PFSK-1 (cell line): ENCODE data around the gene RPN1.

ENCODE experiments used
- FOXP2 ChIP-seq: optimal IDR thresholded peaks from 2 replicates; pipeline ENCODE3; 2011; ENCODE audit warnings: borderline replicate concordance, control low read depth, inconsistent platforms; ENCODE audit not compliant: insufficient read depth; ENCODE audit errors: extremely low read length, extremely low read depth
- POLR2AphosphoS5 ChIP-seq: IDR thresholded peaks from 2 replicates; pipeline ENCODE4 v1.6.1; 2012; ENCODE audit warnings: low read depth, mild to moderate bottlenecking, control low read depth, low read length, moderate library complexity
- SIN3A ChIP-seq: IDR thresholded peaks from 2 replicates; pipeline ENCODE4 v1.6.1; 2012; ENCODE audit warnings: mild to moderate bottlenecking, low read length, moderate library complexity, borderline replicate concordance; ENCODE audit not compliant: insufficient read depth
- TAF1 ChIP-seq: IDR thresholded peaks from 2 replicates; pipeline ENCODE4 v1.6.1; 2012; ENCODE audit warnings: low read length, control low read depth, borderline replicate concordance; ENCODE audit not compliant: insufficient read depth
- TF ChIP-seq, protein P1 (sequence below), 2 experiments: IDR thresholded peaks; 2 replicates each; pipeline versions ENCODE4 v1.6.1 to v1.8.0; 2011 to 2012; ENCODE audit warnings: low read depth in 2 of 2, low read length in 2 of 2, control low read depth in 1 of 2, inconsistent platforms in 1 of 2, mild to moderate bottlenecking in 1 of 2, moderate library complexity in 1 of 2; ENCODE audit not compliant: insufficient read depth in 1 of 2

The RPN1 gene

DNA sequence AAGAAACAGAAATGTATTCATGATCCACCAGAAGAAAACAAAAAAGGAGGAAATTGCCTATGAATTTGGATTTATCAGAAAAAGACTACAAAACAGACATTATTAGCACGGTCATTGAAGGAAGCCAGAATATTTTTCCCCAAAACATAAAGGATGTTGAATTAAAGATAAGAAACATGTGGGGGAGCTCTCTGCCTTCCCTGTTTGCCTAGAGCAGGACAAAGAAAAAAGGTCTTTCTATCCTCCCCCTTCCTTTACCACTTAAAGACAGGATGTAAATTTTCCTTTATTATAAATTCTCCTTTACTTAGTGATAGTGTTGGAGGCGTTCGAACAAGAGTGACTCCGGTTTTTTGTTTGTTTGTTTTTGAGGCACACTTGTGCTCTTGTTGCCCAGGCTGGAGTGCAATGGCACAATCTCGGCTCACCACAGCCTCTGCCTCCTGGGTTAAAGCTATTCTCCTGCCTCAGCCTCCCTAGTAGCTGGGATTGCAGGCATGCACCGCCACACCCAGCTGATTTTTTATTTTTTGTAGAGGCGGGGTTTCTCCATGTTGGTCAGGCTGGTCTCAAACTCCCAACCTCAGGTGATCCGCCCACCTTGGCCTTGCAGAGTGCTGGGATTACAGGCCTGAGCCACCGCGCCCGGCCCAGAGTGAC lies 14.9 kb upstream of the RPN1 start:
- TF ChIP-seq FOXP2 = no peak
- no peak for TF ChIP-seq TAF1
- TF ChIP-seq, protein P1, sequence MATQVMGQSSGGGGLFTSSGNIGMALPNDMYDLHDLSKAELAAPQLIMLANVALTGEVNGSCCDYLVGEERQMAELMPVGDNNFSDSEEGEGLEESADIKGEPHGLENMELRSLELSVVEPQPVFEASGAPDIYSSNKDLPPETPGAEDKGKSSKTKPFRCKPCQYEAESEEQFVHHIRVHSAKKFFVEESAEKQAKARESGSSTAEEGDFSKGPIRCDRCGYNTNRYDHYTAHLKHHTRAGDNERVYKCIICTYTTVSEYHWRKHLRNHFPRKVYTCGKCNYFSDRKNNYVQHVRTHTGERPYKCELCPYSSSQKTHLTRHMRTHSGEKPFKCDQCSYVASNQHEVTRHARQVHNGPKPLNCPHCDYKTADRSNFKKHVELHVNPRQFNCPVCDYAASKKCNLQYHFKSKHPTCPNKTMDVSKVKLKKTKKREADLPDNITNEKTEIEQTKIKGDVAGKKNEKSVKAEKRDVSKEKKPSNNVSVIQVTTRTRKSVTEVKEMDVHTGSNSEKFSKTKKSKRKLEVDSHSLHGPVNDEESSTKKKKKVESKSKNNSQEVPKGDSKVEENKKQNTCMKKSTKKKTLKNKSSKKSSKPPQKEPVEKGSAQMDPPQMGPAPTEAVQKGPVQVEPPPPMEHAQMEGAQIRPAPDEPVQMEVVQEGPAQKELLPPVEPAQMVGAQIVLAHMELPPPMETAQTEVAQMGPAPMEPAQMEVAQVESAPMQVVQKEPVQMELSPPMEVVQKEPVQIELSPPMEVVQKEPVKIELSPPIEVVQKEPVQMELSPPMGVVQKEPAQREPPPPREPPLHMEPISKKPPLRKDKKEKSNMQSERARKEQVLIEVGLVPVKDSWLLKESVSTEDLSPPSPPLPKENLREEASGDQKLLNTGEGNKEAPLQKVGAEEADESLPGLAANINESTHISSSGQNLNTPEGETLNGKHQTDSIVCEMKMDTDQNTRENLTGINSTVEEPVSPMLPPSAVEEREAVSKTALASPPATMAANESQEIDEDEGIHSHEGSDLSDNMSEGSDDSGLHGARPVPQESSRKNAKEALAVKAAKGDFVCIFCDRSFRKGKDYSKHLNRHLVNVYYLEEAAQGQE (IDR thresholded peaks at IDR 0.05; ENCODE audit: insufficient read depth in 1 of 2, low read depth in 2 of 2, low read length in 2 of 2) = no peak

DNA sequence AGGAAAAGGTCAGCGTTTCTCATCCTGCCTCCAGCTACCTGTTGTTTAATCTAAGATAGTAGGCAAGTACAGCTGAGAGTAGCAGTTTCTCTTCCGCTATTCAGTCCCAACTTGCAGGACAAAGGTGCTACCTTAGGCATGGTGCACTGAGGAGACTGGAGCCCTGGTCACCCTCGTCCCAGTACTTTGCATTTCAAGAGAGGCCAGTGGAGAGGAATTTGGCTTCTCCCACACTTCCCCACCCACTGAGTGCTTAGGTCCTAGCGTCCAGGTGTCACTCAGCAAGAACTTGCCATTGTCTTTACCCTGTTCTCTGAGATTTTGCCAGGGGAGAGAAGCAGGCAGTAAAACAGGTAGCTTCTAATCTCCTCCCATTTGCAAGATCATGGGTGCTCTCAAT lies 12.5 kb upstream of the RPN1 start:
- no peak for TF ChIP-seq SIN3A
- TF ChIP-seq, protein P1 (IDR thresholded peaks at IDR 0.05; ENCODE audit: insufficient read depth in 1 of 2, low read depth in 2 of 2, low read length in 2 of 2) = no peak
- TF ChIP-seq FOXP2 = no peak
- no peak for TF ChIP-seq POLR2AphosphoS5
- TF ChIP-seq TAF1 = no peak

DNA sequence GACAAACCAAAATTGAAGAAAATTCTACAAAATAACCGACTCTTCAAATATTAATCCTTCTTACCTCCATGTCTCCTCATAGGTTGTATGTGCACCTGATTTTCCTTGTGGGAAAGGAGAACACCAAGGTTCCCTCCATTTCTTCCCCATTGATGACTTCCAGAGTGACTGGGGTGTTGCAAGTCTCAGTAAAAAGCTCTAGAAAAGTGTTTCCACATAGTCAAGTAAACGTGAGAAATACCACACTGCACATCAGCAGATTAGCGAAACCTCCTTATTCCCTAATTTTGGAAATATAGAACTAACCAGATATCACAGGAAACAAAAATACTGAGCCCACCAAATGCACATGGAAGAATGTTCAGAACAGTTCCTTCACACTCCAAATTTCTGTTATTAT lies 4.9 kb upstream of the RPN1 start:
- no peak for TF ChIP-seq FOXP2
- TF ChIP-seq TAF1 = no peak
- no peak for TF ChIP-seq SIN3A
- TF ChIP-seq, protein P1 (IDR thresholded peaks at IDR 0.05; ENCODE audit: insufficient read depth in 1 of 2, low read depth in 2 of 2, low read length in 2 of 2) = no peak
- TF ChIP-seq POLR2AphosphoS5 = no peak

DNA sequence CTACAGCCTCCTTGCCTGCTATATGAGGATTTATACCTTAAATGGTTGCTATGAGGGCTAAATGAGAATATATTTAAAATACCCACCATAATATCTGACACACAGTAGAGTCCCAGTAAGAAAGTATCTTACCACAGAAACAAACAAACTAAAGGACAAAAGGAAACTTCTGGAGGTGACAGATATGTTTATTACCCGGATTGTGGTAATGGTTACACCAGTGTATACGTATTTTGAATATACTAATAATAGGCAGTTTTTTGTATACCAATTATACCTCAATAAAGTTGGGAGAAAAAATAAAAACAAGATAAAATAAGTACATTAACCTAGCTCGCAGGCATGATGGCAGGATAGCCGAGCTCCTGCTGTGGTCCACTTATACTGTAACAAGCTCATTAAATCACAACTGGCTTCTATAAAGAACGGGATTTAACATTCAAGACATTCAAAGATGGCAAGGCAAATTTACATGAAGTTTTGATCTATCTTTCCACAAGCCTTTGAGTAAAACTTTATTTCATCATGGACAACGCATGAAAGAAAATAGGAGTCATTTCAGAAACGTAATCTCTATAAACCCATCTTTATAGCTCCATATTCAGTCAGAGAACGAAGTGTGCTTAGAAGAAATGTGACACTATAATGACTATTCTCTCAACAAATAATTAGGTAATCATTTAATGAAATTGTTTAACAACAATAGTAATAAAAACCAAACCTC lies 1.5 kb downstream of the RPN1 start:
- no peak for TF ChIP-seq SIN3A
- TF ChIP-seq, protein P1 (IDR thresholded peaks at IDR 0.05; ENCODE audit: insufficient read depth in 1 of 2, low read depth in 2 of 2, low read length in 2 of 2) = no peak

DNA sequence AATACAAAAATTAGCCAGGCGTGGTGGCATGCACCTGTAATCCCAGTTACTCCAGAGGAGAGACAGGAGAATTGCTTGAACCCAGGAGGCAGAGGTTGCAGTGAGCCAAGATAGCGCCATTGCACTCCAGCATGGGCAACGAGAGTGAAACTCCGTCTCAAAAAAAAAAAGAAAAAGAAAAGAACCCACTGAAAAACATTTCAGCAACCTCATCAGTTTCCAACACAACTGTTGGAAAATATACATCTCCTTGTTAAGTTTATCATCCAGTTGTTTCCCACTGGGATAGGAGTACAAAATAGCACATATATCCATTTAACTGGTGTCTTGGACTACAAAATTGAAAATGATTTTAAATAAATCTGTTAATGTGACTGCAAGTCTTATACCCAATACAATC lies 2.2 kb downstream of the RPN1 start:
- no peak for TF ChIP-seq POLR2AphosphoS5
- no peak for TF ChIP-seq FOXP2
- TF ChIP-seq, protein P1 (IDR thresholded peaks at IDR 0.05; ENCODE audit: insufficient read depth in 1 of 2, low read depth in 2 of 2, low read length in 2 of 2) = no peak
- no peak for TF ChIP-seq SIN3A
- TF ChIP-seq TAF1 = no peak
